Uterus (tissue), 2 donors: ENCODE results near the gene KBTBD12.

Experiments
- POLR2A ChIP-seq, 2 donors: fragments of 450-650 bp; IDR thresholded peaks; one replicate each; pipeline ENCODE4 v1.6.1; 2016; ENCODE audit warnings: antibody characterized with exemption in 2 of 2, mild to moderate bottlenecking in 1 of 2, moderate library complexity in 1 of 2
- TF ChIP-seq, protein P1 (sequence below), 4 experiments: fragments of 200-600 bp in 2 of 4; fragments of 450-650 bp in 2 of 4; sonication (generic) in 2 of 4; IDR thresholded peaks; one replicate each; pipeline ENCODE4 v1.5.1; 2016 to 2019; ENCODE audit warnings: antibody characterized with exemption in 4 of 4, mild to moderate bottlenecking in 2 of 4, moderate library complexity in 1 of 4

DNA sequence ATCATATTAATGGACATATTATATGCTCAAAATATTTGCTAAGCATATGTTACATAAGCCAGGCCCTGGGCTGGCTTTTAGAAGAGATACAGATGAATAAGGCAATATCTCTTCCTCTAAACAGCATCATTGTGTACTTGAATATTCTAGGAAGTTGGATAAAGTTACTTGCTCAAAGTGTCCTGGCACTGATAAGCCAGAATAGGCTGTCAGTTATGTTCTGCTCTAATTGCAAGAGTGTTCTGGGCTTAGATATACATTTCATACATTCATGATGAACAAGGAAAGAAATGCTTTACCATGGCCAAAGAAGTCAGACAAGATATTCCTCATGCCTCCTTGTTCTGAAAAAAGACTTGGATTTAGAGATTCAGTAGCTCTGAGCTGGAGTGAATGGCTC lies 40.7 kb downstream of the KBTBD12 start:
- TF ChIP-seq, protein P1, sequence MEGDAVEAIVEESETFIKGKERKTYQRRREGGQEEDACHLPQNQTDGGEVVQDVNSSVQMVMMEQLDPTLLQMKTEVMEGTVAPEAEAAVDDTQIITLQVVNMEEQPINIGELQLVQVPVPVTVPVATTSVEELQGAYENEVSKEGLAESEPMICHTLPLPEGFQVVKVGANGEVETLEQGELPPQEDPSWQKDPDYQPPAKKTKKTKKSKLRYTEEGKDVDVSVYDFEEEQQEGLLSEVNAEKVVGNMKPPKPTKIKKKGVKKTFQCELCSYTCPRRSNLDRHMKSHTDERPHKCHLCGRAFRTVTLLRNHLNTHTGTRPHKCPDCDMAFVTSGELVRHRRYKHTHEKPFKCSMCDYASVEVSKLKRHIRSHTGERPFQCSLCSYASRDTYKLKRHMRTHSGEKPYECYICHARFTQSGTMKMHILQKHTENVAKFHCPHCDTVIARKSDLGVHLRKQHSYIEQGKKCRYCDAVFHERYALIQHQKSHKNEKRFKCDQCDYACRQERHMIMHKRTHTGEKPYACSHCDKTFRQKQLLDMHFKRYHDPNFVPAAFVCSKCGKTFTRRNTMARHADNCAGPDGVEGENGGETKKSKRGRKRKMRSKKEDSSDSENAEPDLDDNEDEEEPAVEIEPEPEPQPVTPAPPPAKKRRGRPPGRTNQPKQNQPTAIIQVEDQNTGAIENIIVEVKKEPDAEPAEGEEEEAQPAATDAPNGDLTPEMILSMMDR (IDR thresholded peaks at IDR 0.05), result no peak
- TF ChIP-seq POLR2A (IDR thresholded peaks at IDR 0.05), result no peak
